ENCODE measurements around the gene SULT1A2. TPM values are rescaled to one million over a fixed set of nuclear protein-coding genes. Genes with fewer than 3 reads are reported as not detected.

SULT1A2 gene
- total and polyA plus RNA-seq, 2 of the 13 experiments (the other 11 are each of a cell fraction or from before 2014, with no cell fraction given) = 33.0 to 34.2 TPM

DNA sequence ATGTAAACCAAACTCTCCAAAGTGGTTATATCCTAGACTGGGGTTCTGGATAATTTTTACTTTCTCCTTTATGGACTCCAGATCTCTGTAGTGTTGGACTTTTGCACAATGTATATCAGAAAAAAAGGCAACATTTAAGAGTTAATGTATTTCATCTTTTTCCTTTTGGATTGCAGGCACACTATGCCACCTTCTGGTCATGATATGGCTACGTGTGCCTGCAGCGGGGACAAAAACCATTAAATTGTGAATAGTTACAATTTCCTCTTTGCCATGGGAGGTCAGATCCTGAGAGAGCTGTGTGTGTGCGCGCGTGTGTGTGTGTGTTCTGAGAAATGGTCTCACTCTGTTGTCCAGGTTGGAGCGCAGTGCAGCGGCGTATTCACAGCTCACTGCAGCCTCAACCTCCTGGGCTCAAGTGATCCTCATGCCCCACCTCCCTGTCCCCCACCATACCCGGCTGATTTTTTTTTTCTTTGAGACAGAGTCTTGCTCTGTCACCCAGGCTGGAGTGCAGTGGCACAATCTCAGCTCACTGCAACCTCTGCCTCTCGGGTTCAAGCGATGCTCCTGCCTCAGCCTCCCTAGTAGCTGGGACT lies 47.5 kb downstream of the SULT1A2 start (continued):
- no peak for TF ChIP-seq ZNF609 (CRISPR knock-in tag; IDR thresholded peaks at IDR 0.05; ENCODE audit: borderline replicate concordance)
- TF ChIP-seq NR2F6 (IDR thresholded peaks at IDR 0.05) = 0 out of 2 replicates have a peak, but pooled peaks have one; percentile 20
- TF ChIP-seq NR2F6 (CRISPR knock-in tag; IDR thresholded peaks at IDR 0.05) = no peak
- no peak for TF ChIP-seq KLF12 (CRISPR knock-in tag; IDR thresholded peaks at IDR 0.05; ENCODE audit: borderline replicate concordance)
- TF ChIP-seq ZNF549 (CRISPR knock-in tag; IDR thresholded peaks at IDR 0.05) = no peak
- TF ChIP-seq ZXDC (CRISPR knock-in tag; IDR thresholded peaks at IDR 0.05) = no peak
- peak; percentile 93 for TF ChIP-seq SMC3 (IDR thresholded peaks at IDR 0.05; ENCODE audit: low read length)
- TF ChIP-seq FOXK2 (IDR thresholded peaks at IDR 0.05) = no peak
- TF ChIP-seq LCORL (IDR thresholded peaks at IDR 0.05) = no peak
- peak; percentile 49; the same call in 1 of the 2 replicates for TF ChIP-seq LCORL (CRISPR knock-in tag; IDR thresholded peaks at IDR 0.05)
- TF ChIP-seq HMGXB4 (CRISPR knock-in tag; IDR thresholded peaks at IDR 0.05; ENCODE audit: borderline replicate concordance in 1 of 2, low read depth in 1 of 2) = peak; percentile 43 to 65; a peak in 2 of 4 replicates
- TF ChIP-seq, protein P1, sequence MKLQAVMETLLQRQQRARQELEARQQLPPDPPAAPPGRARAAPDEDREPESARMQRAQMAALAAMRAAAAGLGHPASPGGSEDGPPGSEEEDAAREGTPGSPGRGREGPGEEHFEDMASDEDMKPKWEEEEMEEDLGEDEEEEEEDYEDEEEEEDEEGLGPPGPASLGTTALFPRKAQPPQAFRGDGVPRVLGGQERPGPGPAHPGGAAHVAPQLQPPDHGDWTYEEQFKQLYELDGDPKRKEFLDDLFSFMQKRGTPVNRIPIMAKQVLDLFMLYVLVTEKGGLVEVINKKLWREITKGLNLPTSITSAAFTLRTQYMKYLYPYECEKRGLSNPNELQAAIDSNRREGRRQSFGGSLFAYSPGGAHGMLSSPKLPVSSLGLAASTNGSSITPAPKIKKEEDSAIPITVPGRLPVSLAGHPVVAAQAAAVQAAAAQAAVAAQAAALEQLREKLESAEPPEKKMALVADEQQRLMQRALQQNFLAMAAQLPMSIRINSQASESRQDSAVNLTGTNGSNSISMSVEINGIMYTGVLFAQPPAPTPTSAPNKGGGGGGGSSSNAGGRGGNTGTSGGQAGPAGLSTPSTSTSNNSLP (IDR thresholded peaks at IDR 0.05; ENCODE audit: low read depth, low read length) = peak; percentile 64; the same call in 1 of the 2 replicates
- TF ChIP-seq SAP130 (CRISPR knock-in tag; IDR thresholded peaks at IDR 0.05; ENCODE audit: low read depth) = 0 out of 2 replicates have a peak, but pooled peaks have one; percentile 33
- 0 out of 2 replicates have a peak, but pooled peaks have one; percentile 45 for TF ChIP-seq RXRB (CRISPR knock-in tag; IDR thresholded peaks at IDR 0.05; ENCODE audit: borderline replicate concordance)
- TF ChIP-seq, protein P2, sequence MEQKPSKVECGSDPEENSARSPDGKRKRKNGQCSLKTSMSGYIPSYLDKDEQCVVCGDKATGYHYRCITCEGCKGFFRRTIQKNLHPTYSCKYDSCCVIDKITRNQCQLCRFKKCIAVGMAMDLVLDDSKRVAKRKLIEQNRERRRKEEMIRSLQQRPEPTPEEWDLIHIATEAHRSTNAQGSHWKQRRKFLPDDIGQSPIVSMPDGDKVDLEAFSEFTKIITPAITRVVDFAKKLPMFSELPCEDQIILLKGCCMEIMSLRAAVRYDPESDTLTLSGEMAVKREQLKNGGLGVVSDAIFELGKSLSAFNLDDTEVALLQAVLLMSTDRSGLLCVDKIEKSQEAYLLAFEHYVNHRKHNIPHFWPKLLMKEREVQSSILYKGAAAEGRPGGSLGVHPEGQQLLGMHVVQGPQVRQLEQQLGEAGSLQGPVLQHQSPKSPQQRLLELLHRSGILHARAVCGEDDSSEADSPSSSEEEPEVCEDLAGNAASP (CRISPR knock-in tag; IDR thresholded peaks at IDR 0.05; ENCODE audit: borderline replicate concordance) = 0 out of 2 replicates have a peak, but pooled peaks have one; percentile 19
- TF ChIP-seq THAP7 (CRISPR knock-in tag; IDR thresholded peaks at IDR 0.05) = no peak
